ENCODE results near the gene SUPV3L1.
"Not testable (repeated sequence)": the region's sequence is repeated elsewhere in the genome, so short reads cannot be mapped to it uniquely, and the experiment has no call there.

Gene SUPV3L1

DNA sequence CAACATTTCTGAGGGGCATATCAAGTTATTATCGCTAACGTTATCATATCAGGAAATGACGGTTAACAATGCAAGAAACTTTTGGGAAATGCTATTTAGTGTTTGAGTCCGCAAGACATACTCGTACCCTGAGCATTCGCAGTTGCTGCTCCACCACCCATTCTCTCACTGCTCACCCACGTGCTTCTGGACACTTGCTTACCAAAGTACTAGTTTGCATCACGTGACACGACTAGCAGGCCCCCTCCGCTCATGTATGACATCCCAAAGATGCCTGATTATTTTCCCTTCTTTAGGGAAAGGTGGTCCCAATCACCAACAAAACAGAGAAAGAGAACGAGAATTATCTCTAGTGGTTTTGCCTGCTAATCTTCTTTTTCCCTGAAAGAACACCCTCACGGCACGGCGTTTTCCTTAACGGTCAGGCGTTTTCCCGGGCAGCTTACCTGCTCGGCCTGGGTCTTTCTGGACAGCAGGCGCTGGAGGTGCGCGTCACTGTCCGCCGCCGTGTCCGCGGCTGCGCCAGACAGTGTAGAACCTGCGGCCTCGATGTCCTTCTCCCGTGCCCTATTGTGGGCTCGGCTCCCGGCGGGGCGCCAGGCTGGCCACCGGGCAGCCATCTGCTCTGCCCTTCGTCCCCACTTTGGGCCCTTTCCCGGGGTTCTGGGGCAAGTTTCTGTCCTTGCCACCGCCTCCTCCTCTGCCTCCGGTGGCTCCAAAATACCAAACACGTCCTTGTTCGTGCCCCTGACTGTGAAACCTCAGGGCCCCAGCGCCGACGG, at the start of gene SUPV3L1:
Gene SUPV3L1 (plus strand): TSS at position 492 of the 782 bp plus-strand sequence. CDS start 58 bp downstream, at position 550.
- peak; percentile 94 for DNase-seq

DNA sequence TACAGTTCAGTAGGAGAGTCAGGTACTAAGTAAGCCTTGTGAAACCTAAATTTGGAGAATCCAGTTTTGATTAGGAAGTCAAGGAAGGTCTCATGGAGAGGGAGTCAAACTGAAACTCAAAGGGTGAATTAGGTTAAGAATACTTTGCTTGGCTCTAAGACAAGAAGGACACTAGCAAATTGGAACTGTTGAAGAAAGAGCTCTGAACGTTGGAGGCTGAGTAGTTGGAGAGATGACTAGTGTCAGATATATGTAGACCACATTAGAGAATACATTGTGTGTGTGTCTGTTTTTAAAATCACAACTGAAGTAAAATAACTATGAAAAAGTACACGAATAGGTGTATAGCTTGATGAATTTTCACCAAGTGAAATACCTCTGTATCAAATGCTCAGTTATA, 49.8 kb upstream of the SUPV3L1 start:
- no peak for DNase-seq

- DNase-seq: no peak
Measured at GRCh38 chr10:69139961-69140360, 40.1 kb upstream of the SUPV3L1 start.

GRCh38 chr10:69141304-69141703, 38.7 kb upstream of the SUPV3L1 start:
- no peak for DNase-seq

GRCh38 chr10:69142074-69142473, 38.0 kb upstream of the SUPV3L1 start:
- DNase-seq: not testable (repeated sequence)

GRCh38 chr10:69142983-69143382, 37.1 kb upstream of the SUPV3L1 start:
- DNase-seq: no peak

DNA sequence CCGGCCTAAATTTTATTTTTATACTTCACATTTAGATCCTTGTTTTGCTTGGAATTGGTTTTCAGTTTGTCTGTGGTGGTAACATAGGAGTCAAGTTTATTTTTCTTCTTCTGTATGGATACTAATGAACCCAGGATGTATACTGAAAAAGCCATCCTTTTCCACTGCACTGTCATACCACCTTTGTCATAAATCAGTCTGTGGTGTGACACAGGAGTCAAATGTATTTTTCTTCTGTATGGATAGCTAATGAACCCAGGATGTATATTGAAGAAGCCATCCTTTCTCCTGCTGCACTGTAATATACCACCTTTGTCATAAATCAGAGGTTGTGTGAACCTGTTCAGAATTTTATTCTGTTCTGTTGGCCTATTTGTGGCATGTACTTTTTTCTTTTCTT, 34.7 kb upstream of the SUPV3L1 start:
- DNase-seq: no peak

GRCh38 chr10:69145864-69146263, 34.2 kb upstream of the SUPV3L1 start:
- no peak for DNase-seq

GRCh38 chr10:69146759-69147158, 33.3 kb upstream of the SUPV3L1 start:
- DNase-seq: no peak

DNA sequence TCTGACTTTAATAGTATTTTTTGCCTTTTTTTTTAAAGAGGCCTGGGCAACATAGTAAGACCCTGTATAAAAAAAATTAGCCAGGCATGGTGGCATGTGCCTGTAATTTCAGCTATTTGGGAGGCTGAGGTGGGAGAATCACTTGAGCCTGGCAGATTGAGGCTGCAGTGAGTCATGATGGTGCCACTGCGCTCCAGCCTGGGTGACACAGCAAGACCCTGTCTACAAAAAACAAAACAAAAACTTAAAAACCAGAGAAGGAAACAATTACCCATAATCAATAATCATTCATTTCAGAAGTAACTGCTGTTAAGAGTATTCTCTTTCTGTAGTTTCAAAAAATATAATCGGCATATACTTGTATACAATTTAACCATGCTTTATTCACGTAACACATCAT, 28.1 kb upstream of the SUPV3L1 start:
- DNase-seq: no peak

- no peak for DNase-seq
Measured at GRCh38 chr10:69153227-69153626, 26.8 kb upstream of the SUPV3L1 start.

- no peak for DNase-seq
Measured at GRCh38 chr10:69160809-69161241, 19.2 kb upstream of the SUPV3L1 start.

DNA sequence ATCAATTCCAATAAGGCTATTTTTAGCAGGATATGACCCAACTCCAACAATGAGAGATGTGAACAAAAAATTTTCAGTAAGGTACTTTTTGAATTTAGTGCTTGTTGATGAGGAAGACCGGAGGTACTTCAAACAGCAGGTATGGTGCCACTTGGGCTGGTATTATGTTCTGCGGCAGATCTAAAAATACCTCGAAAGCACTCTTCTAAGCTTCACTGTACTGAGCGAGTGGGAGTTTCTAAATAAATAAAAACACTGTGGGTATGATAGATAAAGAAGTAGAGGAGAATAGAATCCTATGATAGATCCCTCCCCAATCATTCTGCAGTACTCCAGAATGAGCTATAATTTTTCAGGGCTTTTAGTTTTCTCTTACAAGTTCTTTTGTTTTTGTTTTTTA, 11.5 kb upstream of the SUPV3L1 start:
- DNase-seq: no peak

- no peak for DNase-seq
Measured at GRCh38 chr10:69172241-69172982, 7.6 kb upstream of the SUPV3L1 start.

GRCh38 chr10:69175326-69175725, 4.7 kb upstream of the SUPV3L1 start:
- DNase-seq: not testable (repeated sequence)

DNA sequence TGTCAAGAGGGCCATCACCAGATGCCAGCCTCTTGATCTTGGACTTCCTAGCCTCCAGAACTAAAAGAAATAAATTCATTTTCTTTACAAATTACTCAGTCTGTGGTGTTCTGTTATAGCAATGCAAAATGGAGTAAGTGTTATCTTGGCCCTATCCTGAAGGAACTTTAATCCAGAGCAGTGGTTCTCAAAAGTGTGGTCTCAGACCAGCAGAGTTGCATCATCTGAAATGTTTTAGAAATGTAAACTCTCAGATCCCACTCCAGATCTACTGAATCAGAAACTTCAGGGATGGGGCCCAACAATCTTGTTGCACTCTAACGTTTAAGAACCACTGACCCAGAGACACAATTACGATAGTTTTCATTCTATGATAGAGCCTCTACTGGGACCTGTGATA, 3.2 kb upstream of the SUPV3L1 start:
- no peak for DNase-seq

- peak; percentile 23 for DNase-seq
Measured at GRCh38 chr10:69179089-69179742, 818 bp upstream of the SUPV3L1 start.

- no peak for DNase-seq
Measured at GRCh38 chr10:69180525-69181204, 631 bp downstream of the SUPV3L1 start.

DNA sequence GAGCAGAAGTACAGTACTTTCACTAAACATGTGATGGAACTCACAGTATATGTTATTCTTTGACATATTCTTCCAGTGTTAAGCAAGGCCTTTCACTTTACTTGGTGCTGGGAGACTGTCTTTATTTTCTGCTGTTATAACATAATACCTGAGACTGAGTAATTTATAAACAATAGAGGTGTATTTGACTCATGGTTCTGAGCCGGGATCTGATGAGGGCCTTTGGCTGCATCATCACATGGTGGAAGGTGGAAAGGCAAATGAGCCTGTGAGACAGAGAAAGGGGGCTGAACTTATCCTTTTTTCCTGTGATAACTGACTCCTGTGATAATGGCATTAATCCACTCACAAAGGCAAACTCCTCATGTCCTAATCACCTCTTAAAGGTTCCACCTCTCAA, 1.4 kb downstream of the SUPV3L1 start:
- DNase-seq: no peak

GRCh38 chr10:69182005-69182404, 2.0 kb downstream of the SUPV3L1 start:
- DNase-seq: no peak

DNA sequence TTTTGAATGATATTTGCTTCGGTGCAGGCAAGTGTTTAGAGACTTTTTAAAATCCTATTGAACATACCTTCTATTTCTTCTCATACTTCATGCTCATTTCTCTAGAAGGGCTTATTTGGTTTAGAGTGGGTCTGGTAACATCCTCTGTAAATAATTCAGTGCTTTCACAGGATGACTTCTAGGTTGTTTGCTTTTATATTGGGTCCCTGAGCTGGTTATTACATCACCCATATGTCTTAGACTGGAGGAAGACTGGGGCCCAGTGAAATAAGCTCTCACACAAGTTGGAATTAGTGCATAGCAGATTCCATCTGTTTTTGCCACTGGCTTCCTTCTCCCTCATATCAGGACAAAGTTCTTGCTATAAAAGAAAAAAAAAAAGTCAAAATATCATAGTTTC, 6.5 kb downstream of the SUPV3L1 start:
- no peak for DNase-seq

- no peak for DNase-seq
Measured at GRCh38 chr10:69201045-69201444, 21.0 kb downstream of the SUPV3L1 start.

DNA sequence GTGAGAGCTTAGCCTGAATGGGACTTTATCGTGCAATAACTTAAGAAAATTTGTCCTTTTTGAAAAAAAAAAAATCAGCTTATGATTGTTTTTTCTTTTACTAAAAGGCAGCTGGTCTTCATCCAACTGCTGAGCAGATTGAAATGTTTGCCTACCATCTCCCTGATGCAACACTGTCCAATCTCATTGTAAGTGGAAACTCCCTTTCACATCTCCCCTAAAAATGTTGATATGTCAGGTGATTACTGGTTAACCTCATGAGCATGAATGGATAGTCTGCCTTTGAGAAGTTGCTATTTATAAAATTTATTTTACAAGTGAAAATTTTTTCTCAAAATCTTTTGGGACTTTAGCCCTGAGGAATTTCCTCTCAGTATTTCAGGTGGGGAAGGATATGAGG, 22.3 kb downstream of the SUPV3L1 start:
- no peak for DNase-seq
